Fibroblast of villous mesenchyme (primary cell): Measurements from ENCODE around the gene SLC4A7. TPM values are rescaled to one million over a fixed set of nuclear protein-coding genes. Genes with fewer than 3 reads are reported as not detected.

Experiments
- DNase-seq: peaks from one replicate; pipeline ENCODE4 v3.0.0-alpha.2; 2010; ENCODE audit warnings: low read depth
- H3K4me3 ChIP-seq: 2 replicates; pipeline ENCODE4 v1.5.1; 2011; ENCODE audit warnings: low read depth, mild to moderate bottlenecking, low read length
- CTCF ChIP-seq: IDR thresholded peaks from 2 replicates; pipeline ENCODE4 v1.5.1; 2012; ENCODE audit warnings: low read depth, mild to moderate bottlenecking, low read length; ENCODE audit not compliant: insufficient read depth
- total RNA-seq: library from RNA; depleted of rRNA; stranded (reverse); fragments of >200 nt; gene quantifications from 2 replicates; pipeline ENCODE4 v1.2.3, GENCODE V29; 2012

Gene SLC4A7
- total RNA-seq, 1 donor, result 78.2 TPM

GRCh38 chr3:27354161-27354560 is 130.0 kb downstream of the SLC4A7 start:
- no peak for TF ChIP-seq CTCF
- DNase-seq, result peak; percentile 20
- H3K4me3 ChIP-seq, result no peak overlapping the region

DNA sequence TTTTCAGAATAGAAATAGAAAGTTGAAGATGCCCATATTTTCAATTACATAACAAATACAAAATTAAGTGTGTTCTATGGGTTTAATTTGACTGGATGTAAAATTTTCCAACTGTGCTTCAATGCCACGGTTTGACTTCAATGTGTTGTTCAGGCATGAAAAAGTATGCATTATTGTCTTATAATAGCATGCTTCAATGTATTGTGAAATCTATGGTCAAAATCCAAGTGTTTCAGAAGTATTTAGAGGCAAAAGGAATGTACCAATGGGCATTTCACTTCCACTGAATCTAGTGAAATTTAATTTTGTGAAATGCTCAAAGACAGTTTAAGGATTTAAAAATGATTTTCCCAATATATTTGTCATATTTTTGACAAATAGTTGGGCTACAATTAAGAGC is 131.0 kb downstream of the SLC4A7 start:
- DNase-seq, result no peak
- no peak for TF ChIP-seq CTCF
- H3K4me3 ChIP-seq, result no peak overlapping the region

- DNase-seq, result no peak
- TF ChIP-seq CTCF, result no peak
- H3K4me3 ChIP-seq, result no peak overlapping the region
These were observed 132.1 kb downstream of the SLC4A7 start for GRCh38 chr3:27352047-27352446.

- H3K4me3 ChIP-seq, result no peak overlapping the region
- TF ChIP-seq CTCF, result no peak
- DNase-seq, result no peak
These were observed 134.4 kb downstream of the SLC4A7 start for GRCh38 chr3:27349832-27350231.

- TF ChIP-seq CTCF, result no peak
- no peak overlapping the region for H3K4me3 ChIP-seq
- no peak for DNase-seq
These were observed 138.0 kb downstream of the SLC4A7 start for GRCh38 chr3:27345959-27346865.

DNA sequence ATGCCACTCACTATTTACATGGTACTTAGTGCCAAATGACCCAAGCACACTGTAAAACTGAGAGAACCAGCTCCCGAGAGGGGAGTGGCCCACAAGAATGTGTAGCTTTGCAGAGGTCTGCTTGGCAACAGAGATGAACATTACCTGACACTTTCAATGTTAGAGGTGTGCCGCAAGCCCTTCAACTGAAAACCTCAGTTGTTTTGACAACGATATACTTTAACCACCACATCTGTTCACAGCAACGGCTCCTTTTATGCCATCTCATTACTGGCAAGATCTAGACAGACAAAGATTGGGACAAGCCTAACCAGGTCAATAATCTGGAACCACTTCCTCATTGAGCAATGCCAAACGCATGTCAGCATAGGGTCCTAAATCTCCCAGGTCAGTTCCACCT is 138.7 kb downstream of the SLC4A7 start:
- H3K4me3 ChIP-seq, result no peak overlapping the region
- DNase-seq, result no peak
- TF ChIP-seq CTCF, result no peak
